Jurkat, Clone E6-1 (cell line): ENCODE results near the gene FOXP4.

Source experiments
- DNase-seq: peaks from one replicate; pipeline ENCODE4 v3.0.0-alpha.2; 2011; ENCODE audit warnings: low read depth, low spot score
- H3K4me3 ChIP-seq: 2 replicates; pipeline ENCODE4 v1.5.1; 2011; ENCODE audit warnings: mild to moderate bottlenecking, low read length, control low read depth, moderate library complexity

Gene FOXP4

DNA sequence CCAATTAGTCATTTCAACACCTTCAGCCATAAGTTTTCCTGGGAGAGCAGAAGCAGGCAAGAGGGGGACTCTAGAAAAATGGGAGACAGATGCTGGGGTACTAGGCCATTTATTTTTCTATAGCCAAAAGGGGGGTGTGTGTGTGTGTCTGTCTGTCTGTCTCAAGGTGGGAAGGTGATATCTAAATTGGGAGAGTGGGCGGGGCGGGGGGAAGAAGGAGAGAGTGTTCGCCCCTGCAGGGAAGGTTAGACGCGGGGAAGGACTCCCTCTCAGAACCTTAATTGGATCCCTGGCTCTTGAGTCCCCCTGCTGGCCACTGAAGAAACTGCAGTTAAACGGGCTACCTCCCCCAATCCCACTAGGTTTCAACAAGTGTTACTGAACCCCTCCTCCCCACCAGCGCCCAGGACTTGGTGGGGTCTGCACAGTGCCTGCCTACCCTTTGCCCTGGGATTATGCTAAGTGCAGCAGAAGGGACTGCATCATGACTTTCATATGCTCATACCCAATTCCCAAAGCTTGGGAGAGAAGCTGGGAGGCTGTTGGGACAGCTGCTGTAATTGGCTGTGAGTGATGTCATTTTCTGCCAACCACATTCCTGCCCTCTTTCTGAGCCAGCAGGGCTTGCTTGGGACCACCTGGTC is 45.8 kb downstream of the FOXP4 start:
- peak; percentile 61 for DNase-seq
- no peak overlapping the region for H3K4me3 ChIP-seq

DNA sequence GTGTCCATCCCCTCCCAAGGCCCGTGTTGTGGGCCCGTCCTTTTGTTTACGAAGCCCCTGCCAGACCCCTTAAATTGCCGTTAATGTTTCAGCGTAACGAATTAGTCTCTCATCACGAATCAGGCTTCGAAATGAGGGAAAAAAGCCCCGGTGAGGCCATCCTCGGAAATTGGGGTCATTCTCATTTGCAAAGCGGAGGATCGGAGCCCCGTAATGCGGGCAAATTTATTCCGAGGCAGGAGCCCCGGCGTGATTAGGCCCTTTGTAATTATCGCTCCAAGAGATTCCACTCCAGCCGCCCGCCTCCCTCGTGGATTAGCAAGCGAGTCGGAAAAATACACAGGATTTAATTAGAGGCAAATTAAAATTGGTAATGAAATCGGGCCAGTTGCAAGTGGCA is 47.2 kb downstream of the FOXP4 start:
- DNase-seq = no peak

DNA sequence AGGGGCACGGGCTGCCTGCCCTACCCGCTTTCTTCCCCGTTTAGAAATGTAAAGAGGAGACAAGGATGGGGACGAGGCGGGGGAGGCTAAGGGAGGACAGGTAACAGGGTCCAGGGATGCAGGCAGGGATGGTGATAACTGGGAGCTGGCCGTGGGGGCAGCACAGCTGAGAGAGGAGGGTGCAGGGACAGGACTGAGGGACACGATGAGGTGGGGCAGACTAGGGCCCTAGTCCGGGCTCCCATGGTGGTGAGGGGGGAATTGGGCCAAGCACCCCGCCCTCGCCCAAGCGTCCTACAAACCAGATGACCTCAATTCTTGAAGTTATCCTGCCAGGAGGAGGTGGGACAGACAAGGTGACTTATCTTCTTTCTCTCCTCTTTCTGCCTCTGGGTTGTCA is 47.7 kb downstream of the FOXP4 start:
- H3K4me3 ChIP-seq = no peak overlapping the region

More for the DNA sequence above, 47.2 kb downstream of the FOXP4 start:
- no peak overlapping the region for H3K4me3 ChIP-seq

DNA sequence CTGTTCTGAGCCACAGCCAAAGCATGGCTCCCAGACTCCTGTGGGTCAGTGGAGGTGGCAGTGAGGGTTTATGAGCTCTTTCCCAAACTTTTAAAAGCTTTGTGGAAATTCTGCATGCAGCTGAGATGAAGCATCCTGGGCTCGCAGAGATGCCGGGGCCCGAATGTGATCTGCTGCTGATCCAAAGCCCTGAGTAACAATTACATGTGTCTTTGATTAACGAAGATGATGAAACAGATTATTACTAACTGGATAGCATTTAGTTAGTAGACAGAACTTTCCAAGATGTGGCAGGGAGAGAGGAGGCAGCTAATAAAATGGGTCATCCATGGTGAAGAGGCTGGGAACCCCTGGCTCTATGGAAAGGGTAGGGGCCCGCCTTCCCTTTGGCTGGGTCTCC is 48.1 kb downstream of the FOXP4 start:
- H3K4me3 ChIP-seq = no peak overlapping the region
- DNase-seq = no peak

More for the DNA sequence above, 47.7 kb downstream of the FOXP4 start:
- no peak for DNase-seq

DNA sequence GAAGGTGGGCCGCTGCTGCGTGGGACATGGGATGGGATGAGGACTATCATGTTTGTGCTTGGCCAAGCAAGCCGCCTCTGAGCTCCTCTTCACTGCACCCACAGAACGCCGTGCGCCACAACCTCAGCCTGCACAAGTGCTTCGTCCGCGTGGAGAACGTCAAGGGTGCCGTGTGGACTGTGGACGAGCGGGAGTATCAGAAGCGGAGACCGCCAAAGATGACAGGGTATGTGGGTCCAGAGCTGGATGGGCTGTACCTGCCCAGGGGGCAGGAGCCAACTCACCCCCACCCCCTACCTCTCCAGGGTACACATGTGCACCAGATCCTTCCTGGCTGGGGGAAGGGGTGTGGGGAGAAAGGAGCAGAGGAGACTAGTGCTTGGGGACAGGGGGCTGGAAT is 48.6 kb downstream of the FOXP4 start:
- H3K4me3 ChIP-seq = no peak overlapping the region
- no peak for DNase-seq

DNA sequence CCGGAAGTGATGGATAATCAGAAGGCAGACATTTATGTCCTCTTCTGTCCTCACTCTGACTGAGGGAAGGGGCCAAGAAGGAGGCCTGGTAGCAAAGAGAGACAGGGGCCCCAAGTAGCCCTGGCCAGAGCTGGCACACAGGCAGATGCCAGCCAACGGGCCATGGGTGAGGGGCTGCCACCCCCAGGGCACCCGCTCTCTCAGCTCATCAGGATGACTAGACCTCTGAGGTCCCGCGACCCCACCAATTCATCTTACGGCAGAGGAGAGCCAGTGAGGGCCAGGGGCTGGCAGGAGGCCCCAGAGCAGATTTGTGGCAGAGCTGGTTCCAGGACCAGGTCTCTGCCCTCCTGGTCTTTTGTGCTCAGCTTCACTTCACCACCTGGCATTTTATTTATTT is 49.0 kb downstream of the FOXP4 start:
- H3K4me3 ChIP-seq = no peak overlapping the region
- DNase-seq = no peak

DNA sequence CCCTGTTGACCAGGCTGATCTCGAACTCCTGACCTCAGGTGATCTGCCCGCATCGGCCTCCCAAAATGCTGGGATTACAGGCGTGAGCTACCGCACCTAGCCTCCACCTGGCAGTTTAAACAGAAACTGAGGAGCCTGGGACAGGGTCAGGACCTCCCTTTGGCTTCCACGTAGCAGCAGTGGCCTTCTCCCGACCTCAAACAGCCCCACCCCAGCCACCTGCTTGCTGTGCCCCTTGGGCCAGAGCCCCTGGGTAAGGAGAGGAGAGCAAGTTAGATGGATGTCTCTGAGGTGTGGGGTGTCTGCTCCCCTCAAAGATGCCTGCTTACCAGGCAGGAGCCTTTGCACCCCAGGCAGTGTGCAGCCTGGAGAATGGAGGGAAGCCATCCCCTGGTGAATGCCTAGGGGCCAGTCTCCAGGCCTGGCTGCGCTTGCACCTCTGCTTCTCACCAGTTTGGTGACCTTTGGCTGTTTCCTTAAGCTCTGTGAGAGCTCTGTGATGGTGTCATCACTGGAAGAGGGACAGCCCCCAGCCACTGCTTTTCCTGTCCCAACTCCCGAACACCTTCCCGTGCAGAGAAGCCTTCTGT is 50.0 kb downstream of the FOXP4 start:
- no peak for DNase-seq
- no peak overlapping the region for H3K4me3 ChIP-seq

DNA sequence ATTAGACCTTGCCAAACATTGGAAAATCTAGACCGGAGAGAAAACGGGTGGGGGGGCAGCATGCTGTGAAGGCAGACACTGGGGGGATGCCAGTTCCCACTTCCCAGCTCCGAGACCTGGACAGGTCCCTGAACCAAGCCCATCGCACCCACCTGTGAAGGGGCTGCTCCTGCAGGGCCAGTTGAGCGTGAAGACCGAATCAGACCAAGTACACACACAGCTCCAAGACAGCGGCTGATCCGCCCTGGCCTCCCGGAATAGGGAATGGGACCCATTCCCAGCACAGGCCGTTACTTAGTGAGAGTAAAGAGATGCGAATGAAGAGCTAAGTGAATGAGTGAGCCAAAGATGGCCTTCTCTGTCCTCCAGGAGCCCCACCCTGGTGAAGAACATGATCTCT is 50.6 kb downstream of the FOXP4 start:
- H3K4me3 ChIP-seq = no peak overlapping the region
- no peak for DNase-seq

DNA sequence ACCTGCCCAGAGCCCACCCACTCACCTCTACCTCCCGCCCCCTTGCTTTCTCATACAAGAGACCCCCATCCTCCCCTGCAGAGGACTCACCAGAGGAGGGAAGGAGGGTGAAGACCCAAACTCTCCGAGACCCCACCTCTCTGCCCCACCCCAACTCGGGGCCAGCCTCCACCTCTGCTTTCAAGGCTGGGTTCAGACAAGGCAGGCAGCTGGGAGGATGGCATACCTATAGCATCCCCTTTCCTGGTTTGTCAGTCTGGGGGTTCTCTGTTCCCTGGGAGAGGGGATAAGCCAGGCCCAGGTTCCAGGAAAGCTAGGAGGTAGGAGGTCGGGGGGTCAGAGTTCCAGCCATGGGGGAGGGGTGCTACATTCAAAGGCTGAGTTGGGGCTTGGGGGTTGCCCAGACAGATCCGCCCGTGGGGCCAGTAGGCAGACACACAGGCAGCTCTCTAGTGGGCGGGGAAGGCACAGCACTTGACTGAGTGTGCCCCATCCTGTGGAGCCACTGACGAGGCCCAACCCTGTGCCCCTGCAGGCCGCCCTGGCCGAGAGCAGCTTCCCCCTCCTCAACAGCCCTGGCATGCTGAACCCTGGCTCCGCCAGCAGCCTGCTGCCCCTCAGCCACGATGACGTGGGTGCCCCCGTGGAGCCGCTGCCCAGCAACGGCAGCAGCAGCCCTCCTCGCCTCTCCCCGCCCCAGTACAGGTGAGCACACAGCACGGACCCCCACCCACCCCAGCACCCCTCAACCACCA is 51.2 kb downstream of the FOXP4 start:
- H3K4me3 ChIP-seq = no peak overlapping the region
- DNase-seq = no peak

DNA sequence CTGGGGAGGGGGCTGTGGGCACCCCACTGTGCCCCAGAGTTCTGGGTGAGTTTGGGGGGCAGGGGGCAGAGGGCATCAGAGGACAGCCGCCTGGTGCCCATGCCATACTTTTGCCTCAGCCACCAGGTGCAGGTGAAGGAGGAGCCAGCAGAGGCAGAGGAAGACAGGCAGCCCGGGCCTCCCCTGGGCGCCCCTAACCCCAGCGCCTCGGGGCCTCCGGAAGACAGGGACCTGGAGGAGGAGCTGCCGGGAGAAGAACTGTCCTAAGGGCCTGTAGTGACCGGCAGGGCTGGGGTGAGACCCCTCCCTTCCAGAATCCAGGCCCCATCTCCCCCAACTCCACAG is 52.5 kb downstream of the FOXP4 start:
- no peak overlapping the region for H3K4me3 ChIP-seq
- DNase-seq = no peak

DNA sequence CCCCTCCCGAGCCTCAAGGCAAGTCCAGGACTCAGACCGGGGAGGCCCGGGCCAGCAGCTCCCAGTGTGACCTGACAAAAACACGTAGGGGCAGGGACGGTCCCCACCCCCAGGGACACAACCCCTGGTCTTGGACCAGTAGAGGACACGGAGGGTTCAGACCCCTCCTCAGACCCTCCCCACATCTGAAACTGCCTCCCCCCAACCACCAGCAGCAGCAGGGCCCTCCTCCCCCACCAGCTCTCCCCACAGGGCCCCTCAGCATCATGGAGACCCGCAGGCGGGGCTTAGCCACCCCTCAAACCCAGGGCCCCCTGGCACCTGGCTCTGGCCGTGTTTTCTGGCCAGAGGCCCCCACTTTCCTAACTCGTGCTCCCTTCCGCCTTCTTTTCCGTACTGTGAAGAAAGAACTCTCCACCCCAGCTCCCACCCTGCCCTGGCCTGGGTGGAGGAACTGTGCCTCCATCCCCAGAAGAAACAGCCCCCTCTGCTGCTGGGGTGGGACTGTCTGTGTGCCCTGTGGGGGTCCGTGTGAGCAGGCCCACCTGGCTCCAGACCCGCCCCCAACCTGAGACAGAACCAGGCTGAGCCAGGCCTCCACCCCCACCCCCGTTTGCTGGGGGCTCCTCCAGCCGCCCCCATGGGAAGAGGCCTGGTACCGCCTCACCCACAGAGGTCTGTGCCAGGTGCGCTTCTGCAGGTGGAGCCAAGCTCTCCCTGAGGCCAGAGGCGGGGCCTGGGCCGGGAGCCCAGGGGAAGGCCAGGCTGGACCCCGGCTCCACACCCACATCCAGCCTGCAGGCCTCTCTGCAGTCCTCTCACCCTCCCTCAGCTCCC is 53.1 kb downstream of the FOXP4 start:
- peak overlapping the region; percentile 18; the same call in 1 of the 2 replicates for H3K4me3 ChIP-seq
- no peak for DNase-seq

DNA sequence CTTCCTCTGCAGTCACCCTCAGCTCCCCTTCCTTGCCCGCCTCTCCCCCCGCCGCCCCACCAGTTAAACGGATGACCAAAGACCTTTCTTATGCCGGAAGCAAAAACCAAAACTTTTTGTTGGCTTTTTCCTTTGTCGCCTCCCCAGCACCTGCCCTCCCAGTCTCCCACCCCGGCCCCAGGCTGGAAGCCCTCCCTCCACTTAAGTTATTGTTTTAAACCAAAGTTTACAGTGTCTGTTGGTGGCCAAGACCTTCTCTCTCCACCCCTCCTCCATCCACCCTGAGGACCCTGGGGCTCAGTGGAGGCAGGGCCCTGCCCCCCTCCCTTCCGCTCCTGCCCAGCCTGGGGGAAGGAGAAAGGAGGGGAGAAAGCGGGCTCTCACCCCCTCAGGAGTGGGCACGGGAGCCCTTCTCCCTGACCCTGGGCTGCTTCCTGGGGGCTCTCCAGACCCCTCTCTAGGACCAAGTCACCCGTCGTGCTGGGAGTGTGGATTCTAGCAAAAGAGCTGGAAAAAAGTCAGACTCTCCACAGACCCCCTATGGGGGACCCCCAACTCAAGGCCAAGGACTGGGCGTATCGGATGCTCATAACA is 53.8 kb downstream of the FOXP4 start:
- peak; percentile 72 for DNase-seq
- H3K4me3 ChIP-seq = peak overlapping the region; percentile 18

DNA sequence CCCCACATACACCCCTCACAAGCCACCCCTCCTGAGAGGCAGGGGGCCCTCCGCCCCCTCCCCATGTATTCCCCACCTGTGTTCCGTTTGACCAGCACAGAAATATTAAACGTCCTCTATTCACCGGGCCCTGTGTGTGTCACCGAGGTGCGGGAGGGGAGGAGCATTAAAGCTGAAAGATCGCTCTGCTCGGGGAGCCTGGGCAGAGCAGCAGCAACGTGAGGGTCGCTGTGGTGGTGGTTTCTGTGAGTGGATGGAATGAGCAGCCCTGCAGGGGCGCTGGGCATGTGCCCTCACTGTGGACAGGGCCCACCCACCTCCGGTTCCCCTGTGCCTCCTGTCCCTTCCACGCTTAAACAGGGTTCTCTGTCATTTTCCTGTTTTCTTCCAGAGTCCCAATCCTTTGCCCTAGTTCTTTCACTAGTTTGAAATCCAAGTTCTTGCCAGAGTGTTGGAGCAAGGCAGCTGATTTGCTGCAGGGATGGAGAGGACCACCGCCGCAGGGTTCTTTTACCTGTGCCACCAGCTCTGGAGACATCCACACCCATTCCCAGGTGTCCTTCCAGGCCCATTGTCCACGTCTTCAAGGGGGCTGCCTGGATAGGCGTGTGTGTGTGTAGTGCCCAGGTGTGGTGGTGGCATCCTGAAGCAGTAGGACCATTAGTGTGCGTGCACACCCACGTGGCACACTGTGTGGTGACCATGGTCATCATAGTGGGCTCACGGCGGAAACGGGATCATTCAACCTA is 54.5 kb downstream of the FOXP4 start:
- DNase-seq = no peak
- no peak overlapping the region for H3K4me3 ChIP-seq

DNA sequence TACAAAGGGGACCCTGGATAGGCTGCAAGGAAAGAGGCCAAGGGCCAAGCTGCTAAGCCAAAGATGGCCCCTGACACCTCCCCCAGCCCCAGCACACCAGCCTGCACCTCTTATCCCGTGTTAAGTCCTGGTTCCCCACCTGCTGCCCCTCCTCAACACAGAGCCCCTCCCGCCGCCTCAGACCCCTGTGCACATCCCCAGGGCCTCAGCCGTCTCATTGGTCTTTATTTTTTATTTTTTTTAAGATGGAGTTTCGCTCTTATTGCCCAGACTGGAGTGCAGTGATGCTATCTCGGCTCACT is 55.0 kb downstream of the FOXP4 start:
- no peak for DNase-seq
- no peak overlapping the region for H3K4me3 ChIP-seq

DNA sequence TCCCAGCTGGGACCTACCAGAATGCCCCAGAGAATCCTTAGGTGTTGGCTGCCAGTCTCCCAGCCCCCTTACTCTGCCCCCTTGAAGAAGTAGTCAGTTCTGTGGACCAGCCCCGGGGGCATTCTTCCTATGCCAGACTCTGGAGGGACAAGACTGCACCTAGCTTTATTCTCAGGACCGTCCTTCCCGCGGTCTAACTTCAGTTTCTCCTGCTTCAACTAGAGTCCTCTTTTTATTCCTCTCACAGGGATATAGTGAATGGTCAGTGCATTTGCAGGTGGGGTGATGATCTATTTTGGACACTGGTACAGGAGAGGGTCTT is 56.2 kb downstream of the FOXP4 start:
- no peak overlapping the region for H3K4me3 ChIP-seq
- DNase-seq = no peak

DNA sequence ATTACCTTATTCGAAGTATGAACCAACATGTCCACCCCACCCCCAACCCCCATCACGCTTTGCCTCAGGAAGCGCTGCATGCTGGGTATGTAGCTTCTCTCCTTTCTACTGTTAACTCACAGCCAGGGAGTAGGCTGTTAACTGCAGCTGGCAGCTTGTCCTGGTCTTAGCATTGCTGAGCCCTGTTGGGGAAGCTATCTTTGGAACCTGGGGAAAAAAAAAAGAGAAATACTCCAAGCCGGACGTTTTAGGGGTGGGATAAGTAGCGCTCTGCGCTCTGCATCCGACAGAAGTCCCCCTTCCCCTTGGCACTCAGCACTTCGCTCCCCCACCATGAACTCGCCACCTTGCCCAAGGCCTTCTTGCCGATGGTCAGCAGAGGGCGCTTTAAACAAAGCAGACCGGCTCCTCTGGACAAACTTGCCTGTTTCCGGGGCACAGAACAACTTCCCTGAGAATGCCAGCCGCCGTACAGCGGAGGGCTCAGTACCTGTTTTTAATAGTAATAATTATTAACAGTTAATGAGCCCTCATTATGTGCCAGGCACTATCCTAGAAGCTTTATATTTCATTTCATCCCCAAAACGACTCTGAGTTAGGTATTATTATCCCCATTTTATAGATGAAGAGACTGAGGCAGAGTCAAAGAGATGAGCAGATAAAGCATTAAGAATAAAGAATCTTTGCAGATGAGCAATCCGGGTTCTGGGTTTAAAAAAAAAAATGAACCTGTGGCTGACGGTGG is 56.9 kb downstream of the FOXP4 start:
- DNase-seq = peak; percentile 92
- H3K4me3 ChIP-seq = peak overlapping the region; percentile 43

DNA sequence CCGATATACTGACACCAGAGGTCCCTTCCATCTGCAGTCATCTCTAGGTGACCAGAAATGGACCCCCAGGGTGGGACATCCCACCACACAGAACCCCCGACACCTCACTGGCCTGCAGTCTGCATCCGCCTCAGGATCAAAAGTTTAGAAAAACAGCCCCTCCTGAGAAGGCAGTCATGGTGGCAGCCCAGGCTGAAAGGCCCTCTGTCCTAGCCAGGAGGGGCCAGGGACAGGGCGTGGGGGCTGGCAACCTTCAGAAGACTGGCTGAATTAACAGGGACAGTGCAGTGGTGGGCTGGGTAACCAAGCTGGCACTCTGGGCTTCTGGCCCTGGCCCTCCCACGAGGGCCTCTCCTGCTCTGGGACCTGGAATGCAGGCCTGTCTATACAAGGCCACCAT is 57.8 kb downstream of the FOXP4 start:
- no peak for DNase-seq
- no peak overlapping the region for H3K4me3 ChIP-seq

DNA sequence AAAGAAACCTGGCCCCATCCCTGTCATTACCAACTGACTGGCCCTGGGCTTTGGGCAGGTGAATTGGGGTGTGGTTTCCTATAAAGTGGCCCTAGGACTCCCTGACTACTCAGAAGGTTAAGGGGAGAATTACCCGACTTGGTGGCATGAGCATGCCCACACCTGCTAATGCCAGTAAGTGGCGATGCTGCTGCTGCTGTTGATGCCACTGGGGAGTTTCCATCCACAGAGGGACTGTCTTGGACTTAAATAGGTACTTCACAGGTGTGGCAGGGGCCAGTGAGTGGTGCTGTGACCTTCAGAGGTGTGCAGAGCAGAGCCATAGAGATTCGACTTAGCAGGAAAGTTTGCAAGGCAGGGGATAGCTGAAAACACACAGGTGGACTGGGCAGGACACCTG is 59.5 kb downstream of the FOXP4 start:
- no peak for DNase-seq
- no peak overlapping the region for H3K4me3 ChIP-seq
